Measurements from ENCODE around the gene RASSF7.

RASSF7 gene

GRCh38 chr11:611001-611996 is 50.5 kb downstream of the RASSF7 start:
- no peak for DNase-seq

GRCh38 chr11:612201-612960 is 51.6 kb downstream of the RASSF7 start:
- no peak for DNase-seq

DNA sequence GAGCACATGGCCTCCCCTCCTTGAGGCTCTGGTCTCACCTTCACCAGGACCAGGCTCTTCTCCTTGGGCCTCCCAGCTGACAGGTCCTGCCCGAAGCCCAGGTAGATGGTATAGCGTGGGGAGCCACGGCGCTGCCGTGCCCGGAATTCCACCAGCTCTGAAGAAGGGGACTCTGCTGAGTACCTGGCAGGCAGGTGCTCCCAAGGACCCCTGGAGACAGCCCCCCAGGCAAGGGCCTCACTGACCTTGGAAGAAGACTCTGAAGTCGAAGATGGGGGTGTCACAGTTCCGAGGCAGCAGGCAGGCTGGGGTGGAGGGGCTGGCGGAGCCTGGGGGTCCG is 52.2 kb downstream of the RASSF7 start:
- DNase-seq: no peak

GRCh38 chr11:613369-613968 is 52.7 kb downstream of the RASSF7 start:
- DNase-seq: peak; percentile 61
